Activated CD8-positive, alpha-beta memory T cell treated with anti-CD3 and anti-CD28 coated beads, Interleukin-2, amount 10 ng/mL, durations not matched to agents 7 days and 5 days (primary cell): Measurements from ENCODE around the gene OR9Q2. TPM values are rescaled to one million over a fixed set of nuclear protein-coding genes. Genes with fewer than 3 reads are reported as not detected.
"Not testable (repeated sequence)": the region's sequence is repeated elsewhere in the genome, so short reads cannot be mapped to it uniquely, and the experiment has no call there.

Experiments used
- ATAC-seq: fragments of 150-1000 bp; cut with Tn5 transposase; one replicate; pipeline ENCODE4 v1.10.0; 2021; ENCODE audit warnings: moderate library complexity
- CTCF ChIA-PET: fragments of 350-600 bp; sonication (Branson Sonifier 250); formaldehyde crosslinking; loops from one replicate; lab custom pipeline; 2021; ENCODE audit warnings: antibody characterized with exemption; lab: Charles Lee
- DNase-seq: peaks from one replicate; pipeline ENCODE4 v3.0.0-alpha.2; 2020
- H3K27ac Mint-ChIP-seq: one replicate; pipeline ENCODE4 v1.8.0; 2021; ENCODE audit warnings: mild to moderate bottlenecking, mixed read lengths
- H3K27me3 Mint-ChIP-seq: one replicate; pipeline ENCODE4 v1.8.0; 2021; ENCODE audit warnings: mixed read lengths
- H3K36me3 Mint-ChIP-seq: one replicate; pipeline ENCODE4 v1.8.0; 2021; ENCODE audit warnings: mild to moderate bottlenecking, mixed read lengths
- H3K4me1 Mint-ChIP-seq: one replicate; pipeline ENCODE4 v1.8.0; 2021; ENCODE audit warnings: mixed read lengths
- H3K4me3 Mint-ChIP-seq: one replicate; pipeline ENCODE4 v1.8.0; 2021; ENCODE audit warnings: mild to moderate bottlenecking, moderate library complexity, mixed read lengths
- H3K9me3 Mint-ChIP-seq: one replicate; pipeline ENCODE4 v1.8.0; 2022; ENCODE audit warnings: low read depth, mixed read lengths
- total RNA-seq, 2 experiments: library from RNA; stranded (reverse); gene quantifications; one replicate each; pipeline ENCODE4 v1.2.3, GENCODE V29; 2021

Gene OR9Q2
- total RNA-seq, 2 experiments from 2014 or later: not detected

DNA sequence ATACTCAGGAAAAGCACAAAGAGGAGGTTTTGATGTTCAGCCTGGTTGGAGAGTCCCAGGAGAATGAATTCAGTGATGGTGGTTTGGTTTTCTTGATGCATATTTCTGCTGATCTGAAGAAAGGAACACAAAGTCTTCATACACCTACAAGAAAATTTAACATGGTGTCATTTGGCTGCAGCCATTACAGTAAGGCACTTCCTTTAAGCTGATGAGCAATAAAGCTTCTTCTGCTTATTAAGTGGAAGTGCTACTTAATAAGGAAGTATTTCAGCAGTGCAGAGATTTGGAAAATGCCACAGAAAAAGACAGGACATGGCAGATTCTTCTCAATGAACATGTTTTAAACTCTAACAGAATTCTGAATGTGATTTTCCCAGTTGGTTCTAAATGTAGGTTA, 15.2 kb downstream of the OR9Q2 start, which contains the start of gene OR1S2:
TSS of gene OR1S2 (minus strand) at position 101 of the 400 bp plus-strand sequence. CDS start at position 101, 0 bp downstream.
- no peak for ATAC-seq
- no peaks in the 10 kb centered on the region for H3K9me3 Mint-ChIP-seq

DNA sequence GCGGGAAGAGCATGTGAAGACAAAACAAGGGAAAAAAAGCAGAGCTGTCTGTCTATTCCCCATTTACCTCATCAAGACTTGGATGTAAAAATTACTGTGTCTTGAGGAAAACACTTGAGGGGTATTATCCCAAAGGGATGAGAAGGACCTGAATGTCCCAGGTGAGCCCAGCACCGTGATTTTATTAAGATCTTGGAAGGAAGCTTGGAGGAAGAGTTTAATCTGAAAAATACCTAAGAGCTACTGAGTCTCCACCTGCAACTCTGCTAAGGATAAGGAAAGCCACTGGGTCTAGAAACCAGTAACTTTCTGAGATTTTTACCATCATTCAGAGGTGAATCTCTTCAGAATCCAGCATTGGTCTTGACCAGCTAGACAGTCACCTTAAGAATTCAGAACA, 23.6 kb downstream of the OR9Q2 start, which contains the start of gene OR1S1:
TSS of gene OR1S1 (plus strand) at position 301 of the 400 bp plus-strand sequence.
- not testable (repeated sequence) for H3K9me3 Mint-ChIP-seq, H3K4me3 Mint-ChIP-seq

More for the DNA sequence above, 15.2 kb downstream of the OR9Q2 start, which contains the start of gene OR1S2:
- peaks cover 7% of the 10 kb centered on the region for H3K27me3 Mint-ChIP-seq
- H3K4me3 Mint-ChIP-seq: no peak within 1 kb of the TSS
- CTCF ChIA-PET: no interaction called here
- no peak within 1 kb of the TSS for H3K27ac Mint-ChIP-seq
- no peak for DNase-seq
- H3K4me1 Mint-ChIP-seq: no peaks in the 10 kb centered on the region
- H3K36me3 Mint-ChIP-seq: no peaks in the 10 kb centered on the region

DNA sequence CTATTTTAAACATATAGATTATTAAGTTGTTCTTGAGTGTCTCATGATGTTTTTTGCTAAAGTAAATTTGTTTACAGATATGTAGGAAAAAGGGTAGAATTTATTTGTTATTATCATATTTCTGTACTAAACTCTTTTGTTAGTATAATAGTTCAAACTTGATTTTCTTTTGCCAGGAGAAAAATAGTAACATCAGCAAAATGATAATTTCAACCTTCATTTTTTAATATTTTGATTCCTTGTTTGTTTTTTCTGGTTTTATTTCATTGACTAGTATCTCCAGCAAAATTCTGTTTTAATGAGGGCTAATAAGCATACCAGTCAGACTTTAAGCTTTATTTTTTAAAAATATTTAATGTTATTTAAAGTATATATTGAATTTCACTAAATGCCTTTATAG, 27.6 kb downstream of the OR9Q2 start:
- no peak for DNase-seq
- H3K4me1 Mint-ChIP-seq: no peaks in the 10 kb centered on the region
- no peaks in the 10 kb centered on the region for H3K9me3 Mint-ChIP-seq
- no peak for ATAC-seq
- CTCF ChIA-PET: no interaction called here
- no peaks in the 10 kb centered on the region for H3K36me3 Mint-ChIP-seq
- H3K27ac Mint-ChIP-seq: no peak overlapping the region
- H3K4me3 Mint-ChIP-seq: no peak overlapping the region
- no peaks in the 10 kb centered on the region for H3K27me3 Mint-ChIP-seq

More for the DNA sequence above, 23.6 kb downstream of the OR9Q2 start, which contains the start of gene OR1S1:
- H3K27ac Mint-ChIP-seq, H3K27me3 Mint-ChIP-seq, H3K4me1 Mint-ChIP-seq, H3K36me3 Mint-ChIP-seq, CTCF ChIA-PET, ATAC-seq, DNase-seq: not testable (repeated sequence)

DNA sequence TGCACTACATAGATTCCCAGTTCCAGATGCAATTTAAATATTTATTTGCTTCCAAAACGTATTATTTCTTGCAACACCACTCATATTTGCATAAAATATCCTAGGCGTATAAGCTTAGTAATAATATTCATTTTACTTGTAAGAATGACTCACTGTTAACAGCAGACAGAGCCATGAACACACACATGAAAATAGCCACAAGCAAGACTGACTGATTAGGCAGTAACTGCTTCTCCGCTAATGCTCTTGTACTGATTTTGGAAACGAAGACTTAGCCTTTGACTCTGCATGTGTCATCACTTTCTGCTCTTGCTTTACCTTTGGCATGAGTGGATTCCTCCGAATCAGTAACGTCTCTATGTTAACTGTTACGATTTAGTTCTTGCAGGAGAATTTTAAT, 33.9 kb downstream of the OR9Q2 start:
- Mint-ChIP-seq H3K4me1 (no peaks in the 10 kb centered on the region), H3K36me3 (no peaks in the 10 kb centered on the region), H3K9me3 (no peaks in the 10 kb centered on the region), H3K27ac (no peak overlapping the region), H3K27me3 (no peaks in the 10 kb centered on the region), H3K4me3 (no peak overlapping the region)
- no peak for DNase-seq
- CTCF ChIA-PET: no interaction called here
- no peak for ATAC-seq

DNA sequence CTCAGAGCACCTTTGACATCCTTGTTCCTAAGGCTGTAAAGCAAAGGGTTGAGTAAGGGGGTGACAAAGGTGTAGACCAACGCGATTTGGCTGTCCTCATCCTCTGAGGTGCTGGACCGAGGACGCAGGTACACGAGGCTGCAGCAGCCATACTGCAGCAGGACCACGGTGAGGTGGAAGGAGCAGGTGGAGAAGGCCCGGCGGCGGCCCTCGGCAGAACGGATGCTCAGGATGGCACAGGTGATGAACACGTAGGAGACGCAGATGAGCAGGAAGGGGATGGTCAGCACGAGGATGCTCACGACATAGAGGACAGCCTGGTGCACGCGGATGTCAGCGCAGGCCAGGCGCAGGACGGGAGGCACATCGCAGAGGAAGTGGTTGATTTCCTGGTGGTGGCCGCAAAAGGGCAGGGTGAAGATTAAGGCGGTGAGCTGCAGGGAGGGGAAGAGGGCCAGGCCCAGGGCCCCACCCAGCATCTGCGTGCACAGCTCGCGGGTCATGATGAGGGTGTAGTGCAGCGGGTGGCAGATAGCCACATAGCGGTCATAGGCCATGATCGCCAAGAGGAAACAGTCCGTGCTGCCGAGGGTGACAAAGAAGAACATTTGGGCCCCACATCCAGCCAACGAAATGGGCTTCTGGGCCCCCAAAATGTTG, 39.2 kb downstream of the OR9Q2 start:
- no peak for ATAC-seq

More for the DNA sequence above, 39.2 kb downstream of the OR9Q2 start:
- H3K4me1 Mint-ChIP-seq: no peaks in the 10 kb centered on the region
- CTCF ChIA-PET: no interaction called here
- H3K4me3 Mint-ChIP-seq: no peak overlapping the region
- DNase-seq: no peak
- H3K9me3 Mint-ChIP-seq: no peaks in the 10 kb centered on the region
- no peaks in the 10 kb centered on the region for H3K36me3 Mint-ChIP-seq
- no peak overlapping the region for H3K27ac Mint-ChIP-seq
- H3K27me3 Mint-ChIP-seq: no peaks in the 10 kb centered on the region

Other genes with a start within 250 kb of the OR9Q2 start
- not detected for gene OR9Q1, start 165.2 kb upstream of the OR9Q2 start, total RNA-seq
- not detected for gene OR6Q1, start 158.1 kb upstream of the OR9Q2 start, total RNA-seq
- gene OR9I1, start 63.5 kb upstream of the OR9Q2 start, total RNA-seq: not detected
- gene OR1S2, start 15.1 kb downstream of the OR9Q2 start, total RNA-seq: not detected
- not detected for gene OR1S1, start 23.6 kb downstream of the OR9Q2 start, total RNA-seq
- not detected for gene OR10Q1, start 39.8 kb downstream of the OR9Q2 start, total RNA-seq
- not detected for gene OR10W1, start 79.2 kb downstream of the OR9Q2 start, total RNA-seq
- gene OR5B17, start 170.0 kb downstream of the OR9Q2 start, total RNA-seq: not detected
- gene OR5B3, start 217.8 kb downstream of the OR9Q2 start, total RNA-seq: not detected
- gene OR5B2, start 239.1 kb downstream of the OR9Q2 start, total RNA-seq: not detected